ENCODE data around the gene PSMD5.

DNA sequence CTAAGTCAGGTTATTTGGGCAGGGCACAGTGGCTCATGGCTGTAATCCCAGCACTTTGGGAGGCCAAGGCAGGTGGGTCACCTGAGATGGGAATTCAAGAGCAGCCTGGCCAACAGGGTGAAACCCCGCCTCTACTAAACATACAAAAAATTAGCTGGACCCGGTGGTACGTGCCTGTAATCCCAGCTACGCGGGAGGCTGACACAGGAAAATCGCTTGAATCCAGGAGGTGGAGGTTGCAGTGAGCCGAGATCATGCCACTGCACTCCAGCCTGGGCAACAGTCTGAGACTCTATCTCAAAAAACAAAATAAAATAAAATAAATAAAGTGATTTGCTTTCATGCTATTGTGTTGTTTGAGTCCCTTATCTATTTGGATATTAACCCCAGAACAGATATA, 41.3 kb downstream of the PSMD5 start:
- TF ChIP-seq EZH2 (IDR thresholded peaks at IDR 0.05; ENCODE audit: borderline replicate concordance, low read depth, low read length, severe bottlenecking): no peak
- TF ChIP-seq, protein P1, sequence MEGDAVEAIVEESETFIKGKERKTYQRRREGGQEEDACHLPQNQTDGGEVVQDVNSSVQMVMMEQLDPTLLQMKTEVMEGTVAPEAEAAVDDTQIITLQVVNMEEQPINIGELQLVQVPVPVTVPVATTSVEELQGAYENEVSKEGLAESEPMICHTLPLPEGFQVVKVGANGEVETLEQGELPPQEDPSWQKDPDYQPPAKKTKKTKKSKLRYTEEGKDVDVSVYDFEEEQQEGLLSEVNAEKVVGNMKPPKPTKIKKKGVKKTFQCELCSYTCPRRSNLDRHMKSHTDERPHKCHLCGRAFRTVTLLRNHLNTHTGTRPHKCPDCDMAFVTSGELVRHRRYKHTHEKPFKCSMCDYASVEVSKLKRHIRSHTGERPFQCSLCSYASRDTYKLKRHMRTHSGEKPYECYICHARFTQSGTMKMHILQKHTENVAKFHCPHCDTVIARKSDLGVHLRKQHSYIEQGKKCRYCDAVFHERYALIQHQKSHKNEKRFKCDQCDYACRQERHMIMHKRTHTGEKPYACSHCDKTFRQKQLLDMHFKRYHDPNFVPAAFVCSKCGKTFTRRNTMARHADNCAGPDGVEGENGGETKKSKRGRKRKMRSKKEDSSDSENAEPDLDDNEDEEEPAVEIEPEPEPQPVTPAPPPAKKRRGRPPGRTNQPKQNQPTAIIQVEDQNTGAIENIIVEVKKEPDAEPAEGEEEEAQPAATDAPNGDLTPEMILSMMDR (IDR thresholded peaks at IDR 0.05; ENCODE audit: borderline replicate concordance, extremely low read depth, low read length, poor library complexity, severe bottlenecking): no peak
